Measurements from ENCODE around the gene DHX8. TPM values are rescaled to one million over a fixed set of nuclear protein-coding genes. Genes with fewer than 3 reads are reported as not detected.
"Not testable (repeated sequence)": the region's sequence is repeated elsewhere in the genome, so short reads cannot be mapped to it uniquely, and the experiment has no call there.

Gene DHX8
- total and polyA plus RNA-seq, 7 donors: 13.4 to 42.5 (median 27.5) TPM

GRCh38 chr17:43445009-43445589, 38.7 kb upstream of the DHX8 start:
- 66 to 74% (median 70%) methylated on average over 5 of the region's 5 CpGs for WGBS, 3 donors
- no peaks in the 10 kb centered on the region for H3K4me1 ChIP-seq
- no peak overlapping the region for H3K4me3 ChIP-seq
- no peaks in the 10 kb centered on the region for H3K9me3 ChIP-seq
- intact Hi-C loops (cut with DNase I): no loop called here
- no peak overlapping the region for H3K27ac ChIP-seq
- DNase-seq: no peak
- no peaks in the 10 kb centered on the region for H3K36me3 ChIP-seq (ENCODE audit: insufficient read depth in 1 of 2, low read depth in 1 of 2)
- TF ChIP-seq CTCF (IDR thresholded peaks at IDR 0.05): no peak
- no peak for ATAC-seq
- peaks cover 0 to 3% (median 0%) of the 10 kb centered on the region in 3 donors for H3K27me3 ChIP-seq (ENCODE audit: insufficient read depth in 3 of 3, low read length in 2 of 3)

GRCh38 chr17:43446773-43447172, 37.0 kb upstream of the DHX8 start:
- no peaks in the 10 kb centered on the region for H3K36me3 ChIP-seq (ENCODE audit: insufficient read depth in 1 of 2, low read depth in 1 of 2)
- TF ChIP-seq CTCF (IDR thresholded peaks at IDR 0.05): no peak
- DNase-seq (no peak), ATAC-seq (no peak)
- intact Hi-C loops (cut with DNase I): no loop called here
- no peak overlapping the region for H3K4me3 ChIP-seq
- no peak overlapping the region for H3K27ac ChIP-seq
- no peaks in the 10 kb centered on the region for H3K9me3 ChIP-seq
- 96 to 98% (median 97%) methylated on average over 5 of the region's 5 CpGs for WGBS, 3 donors
- no peaks in the 10 kb centered on the region for H3K4me1 ChIP-seq
- H3K27me3 ChIP-seq (ENCODE audit: insufficient read depth in 3 of 3, low read length in 2 of 3): peaks cover 0 to 3% (median 0%) of the 10 kb centered on the region in 3 donors

- H3K4me3 ChIP-seq: no peak overlapping the region
- DNase-seq: no peak
- WGBS, 3 donors: 75 to 80% (median 76%) methylated on average over 7 of the region's 7 CpGs
- no peaks in the 10 kb centered on the region for H3K9me3 ChIP-seq
- intact Hi-C loops (cut with DNase I): no loop called here
- no peak for ATAC-seq
- no peaks in the 10 kb centered on the region for H3K4me1 ChIP-seq
- no peaks in the 10 kb centered on the region for H3K36me3 ChIP-seq (ENCODE audit: insufficient read depth in 1 of 2, low read depth in 1 of 2)
- no peak for TF ChIP-seq CTCF (IDR thresholded peaks at IDR 0.05)
- H3K27me3 ChIP-seq (ENCODE audit: insufficient read depth in 3 of 3, low read length in 2 of 3): peaks cover 0 to 3% (median 2%) of the 10 kb centered on the region in 3 donors
- no peak overlapping the region for H3K27ac ChIP-seq
These were observed 34.9 kb upstream of the DHX8 start for GRCh38 chr17:43448720-43449469.

DNA sequence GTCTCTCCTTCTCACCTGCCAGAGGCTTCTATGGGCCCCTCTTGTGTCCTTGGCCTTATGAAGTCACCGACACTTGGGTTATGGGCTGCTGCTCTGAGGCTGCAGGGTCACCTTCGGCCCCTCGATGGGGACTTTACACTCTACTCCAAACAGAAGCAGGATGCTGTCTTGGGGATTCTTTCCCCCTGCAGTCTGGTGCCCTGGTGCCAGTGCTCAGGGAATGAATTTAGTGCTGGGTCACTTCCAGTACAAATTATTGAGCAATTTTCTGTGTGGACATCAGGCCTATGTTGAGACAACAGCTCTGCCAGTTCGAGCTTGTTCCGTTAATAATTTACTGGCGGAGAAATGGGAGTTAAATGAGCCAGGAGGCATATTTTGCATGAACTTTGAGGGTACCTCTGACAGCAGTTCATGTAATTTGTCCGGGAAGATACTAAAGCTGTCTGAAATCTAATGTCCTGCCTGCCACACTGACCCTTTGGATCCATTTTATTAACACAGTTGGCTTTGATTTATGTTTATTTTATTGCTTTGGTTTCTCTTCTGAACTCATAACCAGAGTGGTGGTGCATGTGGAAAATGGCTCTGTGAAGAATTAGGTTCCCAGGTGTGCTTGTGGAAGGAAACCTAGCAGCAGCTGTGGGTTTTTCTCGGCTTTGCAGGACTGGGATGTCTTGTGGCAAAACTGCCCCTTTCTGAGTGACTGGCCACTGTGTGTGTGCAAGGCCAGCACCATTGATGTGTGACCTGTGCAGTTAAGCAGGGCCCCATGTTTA, 34.1 kb upstream of the DHX8 start:
- 44 to 53% (median 46%) methylated on average over 8 of the region's 8 CpGs for WGBS, 3 donors

DNA sequence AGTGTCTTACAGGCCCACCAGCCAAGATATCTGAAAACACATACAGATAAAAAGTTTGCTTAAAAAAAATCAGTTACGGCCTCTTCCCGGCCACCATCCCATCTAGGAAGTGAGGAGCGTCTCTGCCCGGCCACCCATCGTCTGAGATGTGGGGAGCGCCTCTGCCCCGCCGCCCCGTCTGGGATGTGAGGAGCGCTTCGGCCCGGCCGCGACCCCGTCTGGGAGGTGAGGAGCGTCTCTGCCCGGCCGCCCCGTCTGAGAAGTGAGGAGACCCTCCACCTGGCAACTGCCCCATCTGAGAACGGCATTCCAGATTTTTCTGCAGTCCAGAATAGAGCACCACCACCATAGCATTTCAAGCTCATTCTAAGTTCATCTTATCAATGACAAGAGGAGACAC, 33.0 kb upstream of the DHX8 start:
- ATAC-seq; H3K36me3 ChIP-seq (ENCODE audit: insufficient read depth in 1 of 2, low read depth in 1 of 2); H3K27ac ChIP-seq; H3K4me1 ChIP-seq; H3K4me3 ChIP-seq; DNase-seq; intact Hi-C loops (cut with DNase I); H3K27me3 ChIP-seq (ENCODE audit: insufficient read depth in 3 of 3, low read length in 2 of 3); H3K9me3 ChIP-seq: not testable (repeated sequence)
- 91 to 98% (median 96%) methylated on average over 19 to 20 of the region's 20 CpGs for WGBS, 3 donors

More for the DNA sequence above, 34.1 kb upstream of the DHX8 start:
- Histone ChIP-seq H3K4me3 (no peak overlapping the region), H3K27me3 (ENCODE audit: insufficient read depth in 3 of 3, low read length in 2 of 3) (peaks cover 0 to 3% (median 0%) of the 10 kb centered on the region in 3 donors), H3K27ac (no peak overlapping the region), H3K4me1 (no peaks in the 10 kb centered on the region), H3K9me3 (no peaks in the 10 kb centered on the region), H3K36me3 (ENCODE audit: insufficient read depth in 1 of 2, low read depth in 1 of 2) (no peaks in the 10 kb centered on the region)
- no peak for DNase-seq
- ATAC-seq: peak in 2 of 4 donors; percentile 28 to 45
- TF ChIP-seq CTCF (IDR thresholded peaks at IDR 0.05): no peak
- intact Hi-C loops (cut with DNase I): no loop called here

- ATAC-seq; H3K4me1 ChIP-seq; H3K36me3 ChIP-seq (ENCODE audit: insufficient read depth in 1 of 2, low read depth in 1 of 2); intact Hi-C loops (cut with DNase I); DNase-seq; H3K27ac ChIP-seq; H3K4me3 ChIP-seq; H3K27me3 ChIP-seq (ENCODE audit: insufficient read depth in 3 of 3, low read length in 2 of 3); H3K9me3 ChIP-seq: not testable (repeated sequence)
- 92 to 95% (median 94%) methylated on average over 18 to 32 of the region's 32 CpGs for WGBS, 3 donors
These were observed 32.0 kb upstream of the DHX8 start for GRCh38 chr17:43451741-43452140.

Measured in psoas muscle (tissue), 8 donors.